Bronchial epithelial cell (primary cell): Measurements from ENCODE around the gene PGM2. TPM values are rescaled to one million over a fixed set of nuclear protein-coding genes. Genes with fewer than 3 reads are reported as not detected.

ENCODE experiments used
- DNase-seq: peaks from one replicate; pipeline ENCODE4 v3.0.0-alpha.2; 2010; ENCODE audit warnings: low read depth
- FAIRE-seq: peaks from 2 replicates; lab custom pipeline; 2011; peaks lifted over from hg19 to GRCh38; lab: Jason Lieb, UNC
- H3K27me3 ChIP-seq: 2 replicates; pipeline ENCODE4 v1.5.1; 2011; ENCODE audit warnings: low read length; ENCODE audit not compliant: control insufficient read depth, insufficient read depth
- H3K36me3 ChIP-seq: 2 replicates; pipeline ENCODE4 v1.5.1; 2011; ENCODE audit warnings: low read length; ENCODE audit not compliant: control insufficient read depth, insufficient read depth
- H3K4me3 ChIP-seq: 2 replicates; pipeline ENCODE4 v1.5.1; 2011; ENCODE audit warnings: mild to moderate bottlenecking, low read depth, low read length, control low read depth
- total RNA-seq: library from RNA; depleted of rRNA; stranded (reverse); fragments of >200 nt; gene quantifications from 2 replicates; pipeline ENCODE4 v1.2.1, GENCODE V29; 2014
- TF ChIP-seq, protein P1 (sequence below): IDR thresholded peaks from 2 replicates; pipeline ENCODE4 v1.5.1; 2011; ENCODE audit warnings: mild to moderate bottlenecking, moderate library complexity, low read length, control low read depth, inconsistent platforms; ENCODE audit not compliant: insufficient read depth, severe bottlenecking

PGM2 gene
- total RNA-seq, 1 donor from 2014 or later, result 59.2 TPM

DNA sequence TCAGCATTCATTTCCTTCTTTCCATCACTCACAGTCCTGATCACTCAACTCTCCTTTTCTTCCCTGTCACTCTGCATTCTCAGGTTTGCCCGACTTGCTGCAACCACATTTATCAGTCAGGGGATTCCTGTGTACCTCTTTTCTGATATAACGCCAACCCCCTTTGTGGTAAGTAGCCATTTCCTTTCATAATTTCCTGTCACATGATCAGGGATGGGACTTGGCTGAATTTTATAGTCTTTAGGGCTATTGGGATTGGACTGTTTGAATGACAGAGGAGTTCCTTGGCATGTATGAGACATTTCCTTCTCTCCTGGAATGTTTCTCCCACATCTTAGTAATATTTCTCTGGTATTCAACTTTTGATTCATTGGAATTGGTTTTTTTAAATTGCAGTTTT is 11.0 kb downstream of the PGM2 start:
- TF ChIP-seq, protein P1, sequence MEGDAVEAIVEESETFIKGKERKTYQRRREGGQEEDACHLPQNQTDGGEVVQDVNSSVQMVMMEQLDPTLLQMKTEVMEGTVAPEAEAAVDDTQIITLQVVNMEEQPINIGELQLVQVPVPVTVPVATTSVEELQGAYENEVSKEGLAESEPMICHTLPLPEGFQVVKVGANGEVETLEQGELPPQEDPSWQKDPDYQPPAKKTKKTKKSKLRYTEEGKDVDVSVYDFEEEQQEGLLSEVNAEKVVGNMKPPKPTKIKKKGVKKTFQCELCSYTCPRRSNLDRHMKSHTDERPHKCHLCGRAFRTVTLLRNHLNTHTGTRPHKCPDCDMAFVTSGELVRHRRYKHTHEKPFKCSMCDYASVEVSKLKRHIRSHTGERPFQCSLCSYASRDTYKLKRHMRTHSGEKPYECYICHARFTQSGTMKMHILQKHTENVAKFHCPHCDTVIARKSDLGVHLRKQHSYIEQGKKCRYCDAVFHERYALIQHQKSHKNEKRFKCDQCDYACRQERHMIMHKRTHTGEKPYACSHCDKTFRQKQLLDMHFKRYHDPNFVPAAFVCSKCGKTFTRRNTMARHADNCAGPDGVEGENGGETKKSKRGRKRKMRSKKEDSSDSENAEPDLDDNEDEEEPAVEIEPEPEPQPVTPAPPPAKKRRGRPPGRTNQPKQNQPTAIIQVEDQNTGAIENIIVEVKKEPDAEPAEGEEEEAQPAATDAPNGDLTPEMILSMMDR, result no peak
- no peak for FAIRE-seq
- peak; percentile 75 for DNase-seq
- no peaks in the 10 kb centered on the region for H3K27me3 ChIP-seq
- H3K36me3 ChIP-seq, result peaks cover 24% of the 10 kb centered on the region
- H3K4me3 ChIP-seq, result no peak overlapping the region

DNA sequence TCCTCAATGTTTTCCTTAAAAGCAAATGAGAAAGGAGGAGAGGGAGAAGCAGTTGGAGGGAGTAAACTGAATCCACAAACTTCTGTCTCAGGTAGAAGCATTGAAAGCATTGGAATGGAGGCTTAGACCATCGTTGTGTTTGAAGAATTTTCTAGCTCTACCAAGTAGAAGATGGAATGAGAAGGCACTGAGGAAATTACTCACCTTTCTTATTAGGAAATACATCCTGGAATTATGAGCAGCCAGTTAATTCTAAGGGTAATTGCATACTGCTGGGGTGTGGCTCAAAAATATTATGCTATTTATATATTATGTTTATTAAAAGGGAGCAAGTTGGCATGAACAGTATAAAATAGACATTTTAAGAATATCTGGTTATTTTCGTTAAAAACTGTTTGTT is 12.9 kb downstream of the PGM2 start:
- no peak for FAIRE-seq
- peaks cover 19% of the 10 kb centered on the region for H3K36me3 ChIP-seq
- TF ChIP-seq, protein P1, result no peak

DNA sequence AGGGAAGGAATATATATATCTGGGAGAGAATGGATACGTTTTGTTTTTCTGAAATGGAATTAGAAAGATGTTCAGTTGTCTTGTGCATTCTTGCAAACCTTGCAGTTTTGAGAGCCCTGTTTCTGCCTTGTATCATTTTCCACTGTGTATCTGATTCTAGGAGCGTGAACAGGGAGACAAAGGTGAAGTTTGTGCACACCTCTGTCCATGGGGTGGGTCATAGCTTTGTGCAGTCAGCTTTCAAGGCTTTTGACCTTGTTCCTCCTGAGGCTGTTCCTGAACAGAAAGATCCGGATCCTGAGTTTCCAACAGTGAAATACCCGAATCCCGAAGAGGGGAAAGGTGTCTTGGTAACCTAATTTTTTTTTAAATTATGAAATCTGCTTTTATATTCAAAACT is 17.7 kb downstream of the PGM2 start:
- DNase-seq, result no peak
- no peak overlapping the region for H3K4me3 ChIP-seq
- TF ChIP-seq, protein P1, result no peak
- peaks cover 33% of the 10 kb centered on the region for H3K36me3 ChIP-seq
- no peak for FAIRE-seq
- no peaks in the 10 kb centered on the region for H3K27me3 ChIP-seq

More for the DNA sequence above, 12.9 kb downstream of the PGM2 start:
- peak; percentile 72 for DNase-seq
- no peaks in the 10 kb centered on the region for H3K27me3 ChIP-seq
- H3K4me3 ChIP-seq, result no peak overlapping the region

DNA sequence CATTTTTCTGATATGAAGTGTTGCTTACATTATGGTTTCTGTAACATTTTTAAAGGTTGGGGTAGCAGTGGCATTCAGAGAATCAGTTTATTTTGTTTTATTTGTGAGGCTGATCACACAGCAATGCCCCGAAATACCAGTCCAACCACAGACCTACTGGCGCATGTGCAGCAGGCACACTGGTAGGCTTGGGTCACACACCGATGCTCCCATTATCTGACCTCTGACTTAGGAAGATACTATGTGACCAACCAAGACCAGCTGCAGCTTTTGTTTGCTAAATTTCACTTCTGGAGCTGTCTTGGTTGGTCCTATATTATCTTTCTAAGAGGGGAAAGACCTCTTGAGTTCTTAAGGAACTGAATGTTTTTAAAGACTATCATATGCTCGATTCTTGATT is 18.7 kb downstream of the PGM2 start:
- TF ChIP-seq, protein P1, result no peak
- no peak for DNase-seq
- H3K4me3 ChIP-seq, result no peak overlapping the region
- FAIRE-seq, result no peak
- no peaks in the 10 kb centered on the region for H3K27me3 ChIP-seq
- H3K36me3 ChIP-seq, result peaks cover 31% of the 10 kb centered on the region

DNA sequence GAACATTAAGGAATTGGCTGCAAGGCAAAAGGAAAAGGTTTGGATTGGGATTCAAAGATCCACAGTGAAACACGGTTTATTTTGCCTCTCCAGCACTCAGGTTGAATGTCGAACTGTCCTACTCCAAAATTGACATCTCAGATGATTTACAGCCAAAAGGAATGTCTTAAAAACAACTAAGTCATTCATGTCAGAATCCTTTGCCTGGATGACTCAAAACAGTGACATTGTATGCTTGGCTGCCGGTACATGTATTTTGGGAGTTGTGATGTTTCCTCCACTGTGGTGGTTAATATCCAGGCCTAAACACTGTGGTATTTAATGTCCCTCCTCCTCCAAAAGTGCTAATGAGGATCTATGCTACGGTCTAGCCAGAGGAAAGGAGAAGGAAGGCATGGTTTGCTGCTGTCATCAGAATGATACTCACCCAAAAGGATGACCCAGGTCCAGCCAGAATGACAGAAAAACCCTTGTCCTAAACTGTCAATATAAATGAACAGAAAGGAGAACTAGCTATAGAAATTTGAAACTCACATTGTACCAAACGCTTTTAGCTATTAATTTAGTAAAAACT is 20.9 kb downstream of the PGM2 start:
- Histone ChIP-seq H3K36me3 (peaks cover 25% of the 10 kb centered on the region), H3K4me3 (no peak overlapping the region), H3K27me3 (no peaks in the 10 kb centered on the region)
- TF ChIP-seq, protein P1, result no peak
- DNase-seq (no peak), FAIRE-seq (no peak)

DNA sequence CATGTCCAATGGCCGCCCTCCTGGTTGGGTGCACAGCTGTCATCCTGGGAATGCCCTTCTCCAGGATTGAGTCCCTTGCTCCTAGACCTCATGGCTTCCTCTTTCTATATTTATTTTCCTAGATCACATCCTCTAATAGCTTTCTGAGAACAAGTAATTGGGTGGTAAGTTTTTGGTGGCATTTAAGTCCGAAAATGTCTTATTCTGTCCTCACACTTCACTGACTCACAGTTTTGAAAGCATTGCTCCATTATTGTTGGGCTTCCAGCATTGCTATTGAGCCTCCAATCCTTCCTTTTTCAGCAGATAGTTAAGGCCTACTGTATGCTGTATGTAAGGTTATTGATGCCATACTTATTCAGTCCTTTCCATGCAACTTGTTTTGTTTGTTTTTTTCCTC is 25.9 kb downstream of the PGM2 start:
- peaks cover 19% of the 10 kb centered on the region for H3K36me3 ChIP-seq

More for the DNA sequence above, 25.9 kb downstream of the PGM2 start:
- FAIRE-seq (no peak), DNase-seq (no peak)
- Histone ChIP-seq H3K4me3 (no peak overlapping the region), H3K27me3 (no peaks in the 10 kb centered on the region)
- TF ChIP-seq, protein P1, result no peak
